ENCODE results near the gene MPRIP.

Gene MPRIP

GRCh38 chr17:17118399-17118798 is 76.1 kb downstream of the MPRIP start:
- H3K36me3 ChIP-seq (ENCODE audit: control insufficient read depth, insufficient read depth, low read length), result no peaks in the 10 kb centered on the region
- no peak for TF ChIP-seq CTCF (IDR thresholded peaks at IDR 0.05)
- H3K4me3 ChIP-seq (ENCODE audit: low read depth, low read length), result no peak overlapping the region
- H3K9me3 ChIP-seq (ENCODE audit: control insufficient read depth, low read length), result no peaks in the 10 kb centered on the region
- peaks cover 64% of the 10 kb centered on the region for H3K79me2 ChIP-seq
- no peak overlapping the region for H2AFZ ChIP-seq
- peaks cover 17% of the 10 kb centered on the region for H3K4me1 ChIP-seq
- H3K27me3 ChIP-seq (ENCODE audit: control insufficient read depth, insufficient read depth, low read length), result no peaks in the 10 kb centered on the region
- H3K9ac ChIP-seq, result no peak overlapping the region
- H3K4me2 ChIP-seq (ENCODE audit: low read length), result no peak overlapping the region
- H3K27ac ChIP-seq, result no peak overlapping the region

- H3K9ac ChIP-seq, result no peak overlapping the region
- TF ChIP-seq CTCF (IDR thresholded peaks at IDR 0.05), result no peak
Measured at GRCh38 chr17:17119106-17119505, 76.8 kb downstream of the MPRIP start.

GRCh38 chr17:17119533-17119932 is 77.3 kb downstream of the MPRIP start:
- Histone ChIP-seq H3K9ac (no peak overlapping the region), H3K4me3 (ENCODE audit: low read depth, low read length) (no peak overlapping the region), H3K27ac (no peak overlapping the region), H3K9me3 (ENCODE audit: control insufficient read depth, low read length) (no peaks in the 10 kb centered on the region), H3K4me1 (peaks cover 17% of the 10 kb centered on the region), H3K27me3 (ENCODE audit: control insufficient read depth, insufficient read depth, low read length) (no peaks in the 10 kb centered on the region), H3K36me3 (ENCODE audit: control insufficient read depth, insufficient read depth, low read length) (no peaks in the 10 kb centered on the region), H3K4me2 (ENCODE audit: low read length) (no peak overlapping the region), H3K79me2 (peaks cover 69% of the 10 kb centered on the region), H2AFZ (no peak overlapping the region)
- TF ChIP-seq CTCF (IDR thresholded peaks at IDR 0.05), result no peak

More at GRCh38 chr17:17119106-17119505, 76.8 kb downstream of the MPRIP start:
- no peak overlapping the region for H2AFZ ChIP-seq
- no peaks in the 10 kb centered on the region for H3K36me3 ChIP-seq (ENCODE audit: control insufficient read depth, insufficient read depth, low read length)
- peaks cover 17% of the 10 kb centered on the region for H3K4me1 ChIP-seq
- H3K27ac ChIP-seq, result no peak overlapping the region
- no peak overlapping the region for H3K4me3 ChIP-seq (ENCODE audit: low read depth, low read length)
- no peaks in the 10 kb centered on the region for H3K9me3 ChIP-seq (ENCODE audit: control insufficient read depth, low read length)
- peaks cover 69% of the 10 kb centered on the region for H3K79me2 ChIP-seq
- H3K27me3 ChIP-seq (ENCODE audit: control insufficient read depth, insufficient read depth, low read length), result no peaks in the 10 kb centered on the region
- H3K4me2 ChIP-seq (ENCODE audit: low read length), result no peak overlapping the region

GRCh38 chr17:17120294-17120693 is 78.0 kb downstream of the MPRIP start:
- Histone ChIP-seq H3K4me1 (peaks cover 12% of the 10 kb centered on the region), H2AFZ (no peak overlapping the region), H3K4me3 (ENCODE audit: low read depth, low read length) (no peak overlapping the region), H3K9ac (no peak overlapping the region), H3K4me2 (ENCODE audit: low read length) (no peak overlapping the region), H3K27me3 (ENCODE audit: control insufficient read depth, insufficient read depth, low read length) (no peaks in the 10 kb centered on the region), H3K27ac (no peak overlapping the region), H3K9me3 (ENCODE audit: control insufficient read depth, low read length) (no peaks in the 10 kb centered on the region), H3K36me3 (ENCODE audit: control insufficient read depth, insufficient read depth, low read length) (no peaks in the 10 kb centered on the region), H3K79me2 (peaks cover 68% of the 10 kb centered on the region)
- TF ChIP-seq CTCF (IDR thresholded peaks at IDR 0.05), result no peak

- TF ChIP-seq CTCF (IDR thresholded peaks at IDR 0.05), result no peak
- H3K4me3 ChIP-seq (ENCODE audit: low read depth, low read length), result no peak overlapping the region
- no peak overlapping the region for H3K27ac ChIP-seq
- H3K79me2 ChIP-seq, result peaks cover 69% of the 10 kb centered on the region
- H3K36me3 ChIP-seq (ENCODE audit: control insufficient read depth, insufficient read depth, low read length), result no peaks in the 10 kb centered on the region
- H2AFZ ChIP-seq, result no peak overlapping the region
- no peaks in the 10 kb centered on the region for H3K27me3 ChIP-seq (ENCODE audit: control insufficient read depth, insufficient read depth, low read length)
- peaks cover 11% of the 10 kb centered on the region for H3K4me1 ChIP-seq
- H3K9ac ChIP-seq, result no peak overlapping the region
- no peaks in the 10 kb centered on the region for H3K9me3 ChIP-seq (ENCODE audit: control insufficient read depth, low read length)
- no peak overlapping the region for H3K4me2 ChIP-seq (ENCODE audit: low read length)
Measured at GRCh38 chr17:17120701-17121100, 78.4 kb downstream of the MPRIP start.
